Measurements from ENCODE around the gene CACNA1I.

DNA sequence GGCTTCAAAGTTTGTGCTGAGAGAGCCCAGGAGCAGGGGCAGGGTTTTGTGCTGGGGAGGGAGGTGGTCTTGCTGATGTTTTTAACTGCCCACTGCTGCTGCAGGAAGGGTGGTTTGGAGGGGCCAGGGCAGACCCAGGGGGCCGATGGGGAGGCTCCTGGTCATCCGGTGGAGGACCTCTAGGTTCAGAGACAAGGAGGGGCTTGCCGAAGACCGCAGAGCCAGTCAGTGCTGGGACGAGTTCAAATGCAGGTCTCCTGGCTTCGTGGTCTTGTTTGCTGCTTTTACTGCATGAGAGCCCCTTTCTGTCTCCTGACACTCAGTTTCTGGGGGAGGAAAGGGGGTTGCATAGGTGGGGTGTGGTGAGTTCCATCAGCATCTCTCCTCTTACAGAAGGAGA is 26.0 kb downstream of the CACNA1I start:
- no peak for TF ChIP-seq POLR2A (IDR thresholded peaks at IDR 0.05)
- TF ChIP-seq, protein P1, sequence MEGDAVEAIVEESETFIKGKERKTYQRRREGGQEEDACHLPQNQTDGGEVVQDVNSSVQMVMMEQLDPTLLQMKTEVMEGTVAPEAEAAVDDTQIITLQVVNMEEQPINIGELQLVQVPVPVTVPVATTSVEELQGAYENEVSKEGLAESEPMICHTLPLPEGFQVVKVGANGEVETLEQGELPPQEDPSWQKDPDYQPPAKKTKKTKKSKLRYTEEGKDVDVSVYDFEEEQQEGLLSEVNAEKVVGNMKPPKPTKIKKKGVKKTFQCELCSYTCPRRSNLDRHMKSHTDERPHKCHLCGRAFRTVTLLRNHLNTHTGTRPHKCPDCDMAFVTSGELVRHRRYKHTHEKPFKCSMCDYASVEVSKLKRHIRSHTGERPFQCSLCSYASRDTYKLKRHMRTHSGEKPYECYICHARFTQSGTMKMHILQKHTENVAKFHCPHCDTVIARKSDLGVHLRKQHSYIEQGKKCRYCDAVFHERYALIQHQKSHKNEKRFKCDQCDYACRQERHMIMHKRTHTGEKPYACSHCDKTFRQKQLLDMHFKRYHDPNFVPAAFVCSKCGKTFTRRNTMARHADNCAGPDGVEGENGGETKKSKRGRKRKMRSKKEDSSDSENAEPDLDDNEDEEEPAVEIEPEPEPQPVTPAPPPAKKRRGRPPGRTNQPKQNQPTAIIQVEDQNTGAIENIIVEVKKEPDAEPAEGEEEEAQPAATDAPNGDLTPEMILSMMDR (IDR thresholded peaks at IDR 0.05), result no peak
